Muscle of leg (tissue), 11 donors: ENCODE results near the gene LRRC15. TPM values are rescaled to one million over a fixed set of nuclear protein-coding genes. Genes with fewer than 3 reads are reported as not detected.

Experiments
- DNase-seq: peaks from one replicate; pipeline ENCODE4 v3.0.0; 2013
- H3K27ac ChIP-seq: one replicate; pipeline ENCODE4 v1.5.1; 2013; ENCODE audit warnings: mild to moderate bottlenecking, low read length, control low read depth
- H3K27me3 ChIP-seq: one replicate; pipeline ENCODE4 v1.6.1; 2013; ENCODE audit warnings: low read length; ENCODE audit not compliant: control insufficient read depth, insufficient read depth
- H3K36me3 ChIP-seq: one replicate; pipeline ENCODE4 v1.6.1; 2013; ENCODE audit warnings: low read length; ENCODE audit not compliant: control insufficient read depth, insufficient read depth
- H3K4me1 ChIP-seq: one replicate; pipeline ENCODE4 v1.6.1; 2013; ENCODE audit warnings: low read length; ENCODE audit not compliant: control insufficient read depth, insufficient read depth
- H3K4me3 ChIP-seq: one replicate; pipeline ENCODE4 v1.5.1; 2013; ENCODE audit warnings: low read length, control low read depth
- H3K9me3 ChIP-seq: replicated peaks from 2 replicates; pipeline ENCODE4 v1.6.1; 2013; ENCODE audit warnings: low read depth, low read length; ENCODE audit not compliant: control insufficient read depth
- whole genome bisulfite sequencing: methylation state at CpG from one replicate; pipeline ENCODE4 v1.1.5; 2013; ENCODE audit warnings: missing lambda C conversion rate; ENCODE audit not compliant: insufficient coverage; 5-methylcytosine and 5-hydroxymethylcytosine counted together
- polyA plus RNA-seq, 8 donors: library from polyadenylated mRNA; unstranded; fragments of 120-200 nt; gene quantifications; one replicate each; pipeline versions ENCODE4 v1.2.1 to v1.2.3, GENCODE V29; 2013; ENCODE audit warnings: inconsistent platforms in 1 of 8, low replicate concordance in 1 of 8; ENCODE audit not compliant: insufficient read length in 8 of 8, insufficient read depth in 1 of 8
- total RNA-seq: library from RNA; stranded (reverse); fragments of 120-200 nt; gene quantifications from one replicate; pipeline ENCODE4 v1.2.4, GENCODE V29; 2013

LRRC15 gene
- total and polyA plus RNA-seq, 9 donors, result 0.23 to 1.7 (median 0.61) TPM

DNA sequence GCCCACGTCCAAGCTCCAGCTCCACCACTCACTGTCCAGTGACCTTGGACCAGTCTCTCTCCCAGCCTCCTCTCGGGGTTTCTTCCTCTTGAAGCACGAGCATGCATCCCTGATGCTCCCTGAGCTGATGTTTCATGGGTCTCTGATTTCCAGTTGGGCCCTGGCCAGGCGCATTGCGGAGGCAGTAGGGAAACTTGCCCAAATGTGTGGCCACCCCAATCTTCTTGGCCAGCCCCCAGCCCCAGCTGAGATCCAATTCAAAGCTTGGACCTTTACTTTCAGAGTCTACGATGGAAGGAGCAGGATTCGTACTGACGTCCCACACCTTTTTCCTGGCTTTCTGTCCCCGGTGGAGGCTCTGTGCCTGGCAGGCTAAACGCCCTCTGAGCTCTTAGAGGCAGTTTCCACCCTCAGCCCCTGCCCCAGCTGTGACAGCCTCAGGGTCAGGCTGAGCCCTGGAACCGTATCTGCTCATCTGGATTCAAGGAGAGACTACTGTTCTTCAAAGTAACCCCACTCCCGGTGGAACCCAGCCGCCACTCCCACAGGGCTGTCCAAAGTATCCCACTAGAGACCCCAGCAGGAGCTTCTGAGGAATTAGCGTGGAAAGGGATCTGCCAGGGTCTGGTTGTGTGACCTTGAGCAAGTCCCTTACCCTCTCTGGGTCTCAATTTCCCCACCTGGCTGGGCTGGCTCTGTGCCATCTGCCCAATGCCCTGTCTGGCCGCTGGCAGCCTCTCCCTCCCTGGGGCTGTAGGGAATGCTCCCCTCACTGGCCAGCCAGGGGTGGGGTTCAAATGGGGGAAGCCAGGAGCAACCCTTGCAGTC, 55.8 kb downstream of the LRRC15 start:
- H3K36me3 ChIP-seq, result no peaks in the 10 kb centered on the region
- peak; percentile 91 for DNase-seq
- H3K4me1 ChIP-seq, result peaks cover 48% of the 10 kb centered on the region
- H3K27ac ChIP-seq, result peak overlapping the region; percentile 72
- 13% methylated on average over 11 of the region's 15 CpGs for WGBS
- peaks cover 7% of the 10 kb centered on the region for H3K9me3 ChIP-seq
- peaks cover 63% of the 10 kb centered on the region for H3K27me3 ChIP-seq
- H3K4me3 ChIP-seq, result no peak overlapping the region

DNA sequence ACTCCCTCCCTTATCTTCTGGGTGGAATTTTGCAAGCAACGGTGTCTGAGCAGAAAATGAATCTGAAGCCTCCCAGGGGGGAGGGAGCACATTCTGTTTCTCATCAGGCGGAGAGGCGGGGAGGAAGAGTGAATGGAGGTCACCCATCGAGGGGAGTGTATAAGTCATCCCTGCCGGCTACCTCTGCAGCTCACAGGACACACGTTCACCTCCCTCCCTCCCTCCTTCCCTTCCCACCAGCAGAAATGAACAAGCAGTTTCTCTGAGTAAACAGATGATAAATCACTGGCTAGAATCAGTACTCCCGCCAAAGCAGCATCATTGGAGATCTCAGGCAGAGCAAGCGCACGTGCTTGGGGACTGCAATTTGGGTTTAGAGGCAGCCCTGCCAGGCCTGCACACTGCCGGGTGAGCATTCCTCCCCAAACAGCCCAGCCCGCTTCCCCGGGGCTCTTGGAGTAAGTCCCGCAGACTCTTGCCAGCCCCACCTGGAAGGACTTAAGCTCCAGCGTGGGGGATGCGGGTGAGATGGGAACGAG, 56.7 kb downstream of the LRRC15 start:
- 10% methylated on average over 4 of the region's 16 CpGs for WGBS
- peak overlapping the region; percentile 72 for H3K27ac ChIP-seq
- DNase-seq, result peak; percentile 96
- H3K36me3 ChIP-seq, result no peaks in the 10 kb centered on the region
- H3K4me1 ChIP-seq, result peaks cover 49% of the 10 kb centered on the region
- no peak overlapping the region for H3K4me3 ChIP-seq
- H3K9me3 ChIP-seq, result no peaks in the 10 kb centered on the region
- H3K27me3 ChIP-seq, result peaks cover 57% of the 10 kb centered on the region

DNA sequence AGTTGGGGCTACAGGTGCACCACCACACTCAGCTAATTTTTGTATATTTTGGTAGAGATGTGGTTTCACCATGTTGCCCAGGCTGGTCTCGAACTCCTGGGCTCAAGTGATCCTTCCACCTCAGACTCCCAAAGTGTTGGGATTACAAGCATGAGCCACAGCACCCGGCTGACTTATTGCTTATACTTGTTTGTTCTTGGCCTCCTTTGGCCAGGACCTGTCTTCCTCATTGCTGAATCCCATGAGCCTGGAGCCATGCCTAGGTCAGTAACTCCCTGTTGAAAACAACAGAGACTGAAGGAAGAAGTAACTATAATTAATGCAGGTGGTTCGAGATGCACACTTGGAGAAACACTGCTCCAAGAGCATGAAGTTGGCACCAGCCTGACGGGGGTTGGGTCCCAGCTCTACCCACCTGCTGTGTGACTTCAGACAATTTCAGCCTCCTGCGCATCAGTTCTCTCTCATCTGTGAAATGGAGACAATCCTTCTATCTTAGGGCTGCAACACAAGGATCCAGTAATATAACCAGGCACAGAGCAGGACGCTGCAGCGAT, 57.3 kb downstream of the LRRC15 start:
- Histone ChIP-seq H3K9me3 (no peaks in the 10 kb centered on the region), H3K27me3 (peaks cover 54% of the 10 kb centered on the region), H3K27ac (no peak overlapping the region), H3K4me3 (no peak overlapping the region), H3K36me3 (no peaks in the 10 kb centered on the region), H3K4me1 (peaks cover 50% of the 10 kb centered on the region)
- DNase-seq, result peak; percentile 41
- 24% methylated on average over 3 of the region's 7 CpGs for WGBS

GRCh38 chr3:194311000-194311399, 58.5 kb downstream of the LRRC15 start:
- 91% methylated on average over 2 of the region's 2 CpGs for WGBS

GRCh38 chr3:194310060-194310835, 59.3 kb downstream of the LRRC15 start:
- H3K9me3 ChIP-seq, result no peaks in the 10 kb centered on the region
- peaks cover 53% of the 10 kb centered on the region for H3K4me1 ChIP-seq
- no peaks in the 10 kb centered on the region for H3K36me3 ChIP-seq
- H3K27ac ChIP-seq, result no peak overlapping the region
- DNase-seq, result peak; percentile 75
- peaks cover 49% of the 10 kb centered on the region for H3K27me3 ChIP-seq
- 38% methylated on average over 4 of the region's 11 CpGs for WGBS
- no peak overlapping the region for H3K4me3 ChIP-seq

More at GRCh38 chr3:194311000-194311399, 58.5 kb downstream of the LRRC15 start:
- peaks cover 48% of the 10 kb centered on the region for H3K27me3 ChIP-seq
- no peak overlapping the region for H3K4me3 ChIP-seq
- H3K36me3 ChIP-seq, result no peaks in the 10 kb centered on the region
- no peaks in the 10 kb centered on the region for H3K9me3 ChIP-seq
- no peak overlapping the region for H3K27ac ChIP-seq
- DNase-seq, result no peak
- peaks cover 57% of the 10 kb centered on the region for H3K4me1 ChIP-seq

DNA sequence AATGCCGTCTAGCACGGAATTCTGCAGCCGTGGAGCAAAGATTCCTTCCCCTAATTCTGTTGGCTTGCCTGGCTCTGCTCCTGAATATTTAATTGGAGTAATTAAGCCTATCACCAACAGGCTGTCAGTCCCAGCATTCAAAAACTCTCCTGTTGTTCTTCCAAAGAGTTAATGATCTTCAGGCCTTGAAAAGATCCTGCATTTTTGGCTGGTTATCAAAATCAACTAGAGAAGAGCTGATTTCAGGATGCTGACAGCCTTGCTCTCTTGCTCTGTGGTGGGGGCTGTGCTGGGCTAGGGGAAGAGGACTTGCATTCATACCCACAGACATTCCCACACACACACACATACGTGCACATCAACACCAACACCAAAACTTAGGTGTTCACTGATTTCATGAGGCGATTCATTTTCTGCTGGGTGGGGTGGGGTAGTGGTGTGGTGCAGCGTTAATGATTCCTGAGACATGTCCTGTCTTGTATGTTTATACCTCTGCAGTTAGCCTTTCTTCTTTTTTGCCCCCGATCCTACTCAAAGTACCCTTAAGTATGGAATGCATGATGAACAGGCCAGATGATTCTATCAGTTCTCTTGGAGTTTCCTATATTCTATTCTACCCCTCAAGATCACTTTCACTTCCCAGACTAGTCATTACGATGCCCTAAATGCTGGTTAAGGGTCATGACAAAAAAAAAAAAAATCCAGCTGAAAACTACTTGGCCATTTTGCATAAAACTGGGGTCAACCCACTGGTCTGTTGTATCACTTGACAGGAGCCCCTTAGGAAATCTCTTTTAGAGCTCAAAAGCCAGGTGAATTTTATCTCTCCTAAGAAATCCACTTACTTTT, 60.7 kb downstream of the LRRC15 start:
- no CpG with 5 or more reads among the region's 8 CpGs for WGBS

GRCh38 chr3:194307849-194308248, 61.7 kb downstream of the LRRC15 start:
- Histone ChIP-seq H3K4me1 (peaks cover 30% of the 10 kb centered on the region), H3K27ac (no peak overlapping the region), H3K9me3 (no peaks in the 10 kb centered on the region), H3K4me3 (no peak overlapping the region), H3K27me3 (peaks cover 43% of the 10 kb centered on the region), H3K36me3 (no peaks in the 10 kb centered on the region)
- 78% methylated on average over 1 of the region's 8 CpGs for WGBS
- DNase-seq, result no peak

More for the DNA sequence above, 60.7 kb downstream of the LRRC15 start:
- Histone ChIP-seq H3K9me3 (no peaks in the 10 kb centered on the region), H3K4me1 (peaks cover 39% of the 10 kb centered on the region), H3K4me3 (no peak overlapping the region), H3K27me3 (peaks cover 44% of the 10 kb centered on the region), H3K36me3 (no peaks in the 10 kb centered on the region), H3K27ac (no peak overlapping the region)
- DNase-seq, result no peak

GRCh38 chr3:194306771-194307640, 62.5 kb downstream of the LRRC15 start:
- Histone ChIP-seq H3K36me3 (no peaks in the 10 kb centered on the region), H3K4me3 (no peak overlapping the region), H3K27ac (no peak overlapping the region), H3K9me3 (no peaks in the 10 kb centered on the region), H3K4me1 (peaks cover 23% of the 10 kb centered on the region), H3K27me3 (peaks cover 39% of the 10 kb centered on the region)
- DNase-seq, result no peak
- 70% methylated on average over 9 of the region's 13 CpGs for WGBS
